Dendritic cell treated with granulocyte-macrophage colony-stimulating factor and Interleukin-4, amounts not matched to agents 40 ng/mL and 50 ng/mL, for 4 days (primary cell): ENCODE measurements around the gene CDY1B.
"Not testable (repeated sequence)": the region's sequence is repeated elsewhere in the genome, so short reads cannot be mapped to it uniquely, and the experiment has no call there.

Source experiments
- H3K27ac Mint-ChIP-seq: one replicate; pipeline ENCODE4 v1.8.0; 2022; ENCODE audit warnings: mild to moderate bottlenecking, mixed read lengths
- H3K27me3 Mint-ChIP-seq: one replicate; pipeline ENCODE4 v1.8.0; 2022; ENCODE audit warnings: mild to moderate bottlenecking, mixed read lengths
- H3K36me3 Mint-ChIP-seq: one replicate; pipeline ENCODE4 v1.8.0; 2022; ENCODE audit warnings: low read depth, mixed read lengths
- H3K4me1 Mint-ChIP-seq: one replicate; pipeline ENCODE4 v1.8.0; 2022; ENCODE audit warnings: low read depth, mixed read lengths
- H3K4me3 Mint-ChIP-seq: one replicate; pipeline ENCODE4 v1.8.0; 2022; ENCODE audit warnings: mild to moderate bottlenecking, moderate library complexity, mixed read lengths
- H3K9me3 Mint-ChIP-seq: one replicate; pipeline ENCODE4 v1.8.0; 2022; ENCODE audit warnings: mixed read lengths
- intact Hi-C: fragments of 100-400 bp; cut with micrococcal nuclease; formaldehyde crosslinking; loops from one replicate; pipeline ENCODE4 v1.15.0; 2022

The CDY1B gene, protein sequence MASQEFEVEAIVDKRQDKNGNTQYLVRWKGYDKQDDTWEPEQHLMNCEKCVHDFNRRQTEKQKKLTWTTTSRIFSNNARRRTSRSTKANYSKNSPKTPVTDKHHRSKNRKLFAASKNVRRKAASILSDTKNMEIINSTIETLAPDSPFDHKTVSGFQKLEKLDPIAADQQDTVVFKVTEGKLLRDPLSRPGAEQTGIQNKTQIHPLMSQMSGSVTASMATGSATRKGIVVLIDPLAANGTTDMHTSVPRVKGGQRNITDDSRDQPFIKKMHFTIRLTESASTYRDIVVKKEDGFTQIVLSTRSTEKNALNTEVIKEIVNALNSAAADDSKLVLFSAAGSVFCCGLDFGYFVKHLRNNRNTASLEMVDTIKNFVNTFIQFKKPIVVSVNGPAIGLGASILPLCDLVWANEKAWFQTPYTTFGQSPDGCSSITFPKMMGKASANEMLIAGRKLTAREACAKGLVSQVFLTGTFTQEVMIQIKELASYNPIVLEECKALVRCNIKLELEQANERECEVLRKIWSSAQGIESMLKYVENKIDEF

DNA sequence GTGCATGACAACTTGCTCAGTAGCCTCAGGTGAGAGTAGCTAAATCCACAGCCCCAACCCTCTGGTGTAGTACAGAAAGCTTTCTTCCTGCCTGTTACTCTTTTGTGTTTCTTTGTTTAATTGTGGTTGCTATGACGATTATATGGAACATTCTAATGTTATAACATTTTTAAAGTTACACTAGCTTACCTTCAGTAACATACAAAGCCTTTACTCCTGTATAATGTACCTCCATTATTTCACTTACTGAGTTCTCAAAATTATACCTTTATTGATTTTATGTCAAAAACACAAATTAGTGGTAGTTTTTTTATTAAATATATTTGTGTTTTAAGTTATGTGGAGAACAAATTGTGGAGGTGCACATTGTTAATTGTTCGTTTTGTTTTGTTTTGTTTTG is at the start of gene CDY1B:
Gene CDY1B (minus strand): TSS at position 101 of the 400 bp plus-strand sequence. CDS start 331 bp downstream, outside the sequence.
- H3K9me3 Mint-ChIP-seq, intact Hi-C loops, H3K36me3 Mint-ChIP-seq, H3K27me3 Mint-ChIP-seq, H3K27ac Mint-ChIP-seq, H3K4me3 Mint-ChIP-seq, H3K4me1 Mint-ChIP-seq: not testable (repeated sequence)

DNA sequence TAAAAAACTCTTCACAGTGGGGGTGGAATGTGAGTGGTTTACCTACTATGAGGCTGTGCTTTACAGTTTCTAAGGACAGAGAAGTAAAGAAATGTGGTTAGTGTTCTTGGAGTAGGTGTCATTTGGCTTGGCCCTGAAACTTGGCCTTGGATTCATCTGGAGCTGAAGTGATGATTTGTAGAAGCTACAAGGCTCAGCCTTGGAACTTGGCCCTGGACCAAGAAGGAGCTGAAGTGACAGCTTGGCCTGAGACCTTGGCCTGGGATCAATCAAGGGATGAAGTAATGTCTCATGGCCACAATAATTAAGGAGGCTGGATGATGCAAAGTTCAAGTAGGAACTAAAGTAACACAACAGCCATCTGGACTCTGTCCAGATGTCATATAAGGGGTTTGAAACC is 1.7 kb upstream of the CDY1B start:
- not testable (repeated sequence) for H3K27me3 Mint-ChIP-seq, H3K4me3 Mint-ChIP-seq

DNA sequence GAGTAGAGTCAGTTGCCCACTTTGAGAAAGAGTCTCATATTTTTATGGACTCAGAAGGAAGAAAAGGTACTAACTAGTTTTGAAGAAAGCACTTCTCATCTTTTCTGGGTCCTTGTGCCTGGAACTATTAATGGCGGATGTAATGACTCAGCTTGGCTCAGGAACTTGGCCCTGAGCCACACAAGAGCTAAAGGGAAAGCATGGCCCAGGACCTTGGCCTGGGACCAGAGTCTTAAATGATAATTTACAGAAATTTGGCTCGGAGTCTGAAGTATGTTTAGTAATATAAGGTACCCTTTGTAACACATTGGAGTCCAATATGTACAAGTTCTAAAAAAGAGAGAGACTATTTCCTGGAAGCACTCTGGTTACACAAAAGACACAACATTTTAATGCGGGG is 4.6 kb downstream of the CDY1B start:
- H3K36me3 Mint-ChIP-seq, H3K27me3 Mint-ChIP-seq, H3K27ac Mint-ChIP-seq, H3K4me1 Mint-ChIP-seq, H3K9me3 Mint-ChIP-seq, intact Hi-C loops, H3K4me3 Mint-ChIP-seq: not testable (repeated sequence)

More for the DNA sequence above, 1.7 kb upstream of the CDY1B start:
- H3K27ac Mint-ChIP-seq, intact Hi-C loops, H3K4me1 Mint-ChIP-seq, H3K9me3 Mint-ChIP-seq, H3K36me3 Mint-ChIP-seq: not testable (repeated sequence)

DNA sequence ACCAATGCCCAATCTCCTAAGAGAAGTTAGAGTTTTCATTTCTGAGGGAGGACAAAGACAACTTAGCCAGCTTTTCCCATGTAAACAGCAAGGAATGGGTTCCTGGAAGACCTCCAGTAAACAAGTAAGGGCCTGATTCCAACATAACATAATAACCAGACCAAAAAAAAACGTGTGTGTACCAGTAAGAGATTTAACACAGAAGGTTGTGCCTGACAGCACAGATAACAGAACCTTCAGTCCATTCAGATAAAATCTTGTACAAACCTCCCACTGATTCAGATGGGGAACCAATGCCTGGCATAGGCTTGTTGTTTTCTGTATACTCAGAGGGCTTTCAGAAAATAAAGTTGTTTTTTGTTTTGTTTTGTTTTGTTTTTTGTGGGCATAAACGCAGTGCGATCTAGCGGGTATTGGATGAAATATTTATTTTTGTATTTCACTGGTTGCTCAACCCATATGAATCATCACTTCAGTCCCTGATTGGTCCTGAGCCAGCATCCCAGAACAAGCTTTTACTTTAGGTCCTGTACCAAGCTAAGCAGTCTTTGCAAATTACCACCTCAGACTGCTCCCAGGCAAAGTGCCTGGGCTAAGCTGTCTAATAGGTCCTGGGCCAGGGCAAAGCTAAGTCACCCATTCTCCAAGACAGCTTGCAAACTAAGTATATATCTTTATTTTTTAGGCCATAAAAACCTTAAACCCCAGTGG is 8.7 kb downstream of the CDY1B start:
- intact Hi-C loops, H3K4me1 Mint-ChIP-seq, H3K27me3 Mint-ChIP-seq, H3K4me3 Mint-ChIP-seq, H3K9me3 Mint-ChIP-seq, H3K36me3 Mint-ChIP-seq, H3K27ac Mint-ChIP-seq: not testable (repeated sequence)

DNA sequence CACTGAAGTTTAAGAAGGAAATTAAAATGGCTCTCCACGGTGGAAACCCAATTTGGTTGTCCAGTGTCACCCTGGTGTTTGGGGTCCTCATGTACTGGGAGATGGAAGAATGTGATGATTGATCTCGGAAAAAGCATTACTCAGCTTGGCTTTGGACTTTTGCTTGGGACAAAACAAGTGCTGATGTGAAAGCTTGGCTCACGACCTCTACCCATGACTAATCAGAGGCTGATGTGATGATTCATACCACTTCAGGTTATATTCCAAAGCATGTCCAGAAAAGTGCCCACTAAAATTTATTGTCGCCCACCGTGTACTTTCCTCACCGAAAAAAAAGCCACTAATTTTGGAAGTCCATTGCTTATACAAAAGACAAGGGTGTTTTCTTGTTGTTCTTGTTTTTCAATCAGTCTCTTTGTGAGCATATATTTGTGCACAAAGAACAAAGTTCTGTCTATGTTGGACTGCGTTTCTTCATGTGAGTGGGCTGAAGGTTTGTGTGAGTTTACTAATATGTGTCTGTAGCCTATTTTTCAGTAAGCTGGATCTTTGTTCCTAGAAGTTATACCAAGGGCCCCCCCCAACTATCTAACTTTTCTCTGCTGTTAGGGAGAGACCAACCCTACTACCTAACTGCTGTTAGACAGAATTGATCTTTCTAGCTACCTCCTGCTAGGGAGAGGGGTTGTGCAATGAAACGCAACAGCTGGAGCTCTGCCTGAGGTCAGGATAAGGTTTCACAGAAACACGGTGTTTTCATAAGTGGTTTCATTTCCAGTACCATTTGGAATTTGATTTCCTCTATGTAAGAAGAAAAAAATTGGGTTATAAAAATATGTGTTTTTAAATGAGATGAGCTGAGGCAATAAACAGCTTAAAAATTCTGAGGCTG is 21.4 kb downstream of the CDY1B start:
- H3K4me3 Mint-ChIP-seq, H3K36me3 Mint-ChIP-seq, H3K9me3 Mint-ChIP-seq, H3K27me3 Mint-ChIP-seq, H3K4me1 Mint-ChIP-seq, intact Hi-C loops, H3K27ac Mint-ChIP-seq: not testable (repeated sequence)
